Measurements from ENCODE around the gene STARD4.
A peak's percentile ranks its signal among the peaks of the same experiment; 100 is the strongest.

The STARD4 gene, protein sequence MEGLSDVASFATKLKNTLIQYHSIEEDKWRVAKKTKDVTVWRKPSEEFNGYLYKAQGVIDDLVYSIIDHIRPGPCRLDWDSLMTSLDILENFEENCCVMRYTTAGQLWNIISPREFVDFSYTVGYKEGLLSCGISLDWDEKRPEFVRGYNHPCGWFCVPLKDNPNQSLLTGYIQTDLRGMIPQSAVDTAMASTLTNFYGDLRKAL

GRCh38 chr5:111512375-111513130 is at the start of gene STARD4:
TSS of gene STARD4 (minus strand) at chr5:111512535. CDS start at chr5:111507433, 5,102 bp downstream.
- DNase-seq = peak; percentile 90 to 95 (median 94)

DNA sequence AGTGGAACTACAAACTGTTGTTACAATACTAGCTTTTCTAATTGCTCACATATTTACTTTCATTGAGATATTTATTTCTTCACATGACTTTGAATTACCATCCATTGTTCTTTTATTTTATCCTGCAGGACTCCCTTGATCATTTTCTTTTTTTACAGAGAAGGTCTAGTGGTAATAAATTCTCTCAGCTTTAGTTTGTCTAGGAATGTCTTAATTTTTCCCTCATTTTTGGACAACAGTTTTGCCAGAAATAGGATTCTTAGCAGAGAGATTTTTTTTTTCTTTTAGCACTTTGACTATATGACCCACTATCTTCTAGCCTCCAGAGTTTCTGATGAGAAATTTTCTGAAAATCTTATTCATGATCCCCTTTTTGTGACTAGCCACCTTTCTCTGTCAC is 47.3 kb upstream of the STARD4 start:
- no peak for DNase-seq

DNA sequence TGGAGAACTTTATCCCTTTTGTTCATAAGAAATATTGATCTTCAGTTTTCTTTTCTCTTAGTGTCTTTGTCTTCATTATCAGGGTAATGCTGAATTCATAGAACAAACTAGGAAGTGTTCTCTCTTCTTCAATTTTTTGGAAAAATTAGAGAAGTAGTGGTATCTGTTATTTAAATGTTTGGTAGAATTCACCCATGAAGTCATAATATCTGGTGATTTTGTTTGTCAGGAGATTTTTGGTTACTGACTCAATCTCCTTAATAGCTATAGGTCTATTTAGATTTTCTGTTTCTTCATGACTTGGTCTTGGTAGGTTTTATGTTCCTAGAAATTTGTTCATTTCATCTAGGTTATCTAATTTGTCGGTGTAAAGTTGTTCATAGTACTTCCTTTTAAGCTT is 45.4 kb upstream of the STARD4 start:
- DNase-seq = no peak

DNA sequence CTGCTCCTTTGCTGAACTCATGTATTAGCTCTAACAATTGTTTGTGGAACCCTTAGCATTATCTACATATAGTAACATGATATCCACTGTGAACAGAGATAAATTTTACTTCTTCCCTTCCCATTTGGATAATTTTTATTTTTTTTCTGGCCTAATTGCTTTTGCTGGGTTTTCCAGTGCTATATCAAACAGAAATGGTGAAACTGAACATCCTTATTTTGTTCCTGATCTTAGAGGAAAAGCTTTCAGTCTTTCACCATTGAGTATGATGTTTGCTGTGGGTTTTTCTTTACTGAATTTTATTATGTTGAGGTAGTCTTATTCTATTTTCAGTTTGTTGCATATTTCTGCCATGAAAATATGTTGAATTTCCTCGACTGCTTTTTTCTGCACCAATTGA is 44.8 kb upstream of the STARD4 start:
- no peak for DNase-seq

GRCh38 chr5:111556501-111556900 is 44.2 kb upstream of the STARD4 start:
- DNase-seq = no peak

DNA sequence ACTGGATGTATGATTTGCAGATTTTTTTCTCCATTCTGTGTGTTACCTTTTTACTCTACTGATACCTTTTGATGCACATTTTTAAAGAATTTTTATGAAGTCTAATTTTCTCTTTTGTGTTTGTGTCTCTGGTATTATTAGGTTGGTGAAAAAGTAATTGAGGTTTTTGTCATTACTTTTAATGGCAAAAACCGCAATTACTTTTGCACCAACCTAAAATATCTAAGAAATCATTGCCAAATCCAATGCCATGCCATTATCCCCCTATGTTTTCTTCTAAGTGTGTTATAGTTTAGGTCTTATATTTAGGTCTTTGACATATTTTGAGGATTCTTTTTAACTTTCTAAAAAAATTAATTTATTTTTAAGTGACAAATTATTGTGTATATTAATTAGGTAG is 43.4 kb upstream of the STARD4 start:
- DNase-seq = no peak

DNA sequence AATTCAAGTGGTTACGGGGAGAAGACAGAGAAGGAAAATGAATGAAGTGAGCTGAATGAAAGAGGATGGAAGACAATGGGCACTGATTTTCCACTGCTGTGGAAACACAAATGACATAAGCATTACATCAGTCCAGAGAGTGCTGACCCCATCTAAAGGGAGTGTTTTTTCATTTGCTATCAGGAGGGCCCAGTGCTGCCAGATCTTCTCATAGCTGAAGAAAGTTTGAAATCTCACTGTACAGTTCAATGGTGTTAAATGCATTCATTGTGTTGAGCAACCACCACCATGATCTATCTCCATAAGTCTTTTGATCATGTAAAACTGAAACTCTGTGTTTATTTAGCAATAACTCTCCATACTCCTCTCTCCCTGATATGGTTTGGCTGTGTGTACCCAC is 41.5 kb upstream of the STARD4 start:
- no peak for DNase-seq

DNA sequence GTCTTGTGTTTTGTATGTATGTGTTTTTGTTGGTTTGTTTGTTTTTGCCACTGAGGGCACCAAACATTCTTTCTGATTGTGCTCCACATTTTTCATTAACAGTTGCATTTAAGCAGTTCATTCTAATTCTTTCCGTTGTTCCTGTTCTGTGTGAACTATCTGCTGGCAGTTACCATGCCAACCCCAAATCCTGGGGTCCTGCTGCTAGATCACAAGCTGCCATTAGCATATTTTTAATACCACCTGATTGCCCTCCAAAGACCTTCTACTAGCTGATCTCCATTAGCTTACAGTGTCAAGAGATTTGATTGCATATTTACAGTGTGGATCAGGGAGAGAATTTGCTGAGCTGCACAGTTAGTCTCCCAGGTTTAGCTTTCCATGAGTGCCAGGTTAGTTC is 40.6 kb upstream of the STARD4 start:
- no peak for DNase-seq

GRCh38 chr5:111552492-111552891 is 40.2 kb upstream of the STARD4 start:
- no peak for DNase-seq

GRCh38 chr5:111551569-111552275 is 39.4 kb upstream of the STARD4 start:
- peak in 2 of 3 experiments; percentile 15 to 55 for DNase-seq

- peak in 1 of 3 experiments; percentile 55 for DNase-seq
Measured at GRCh38 chr5:111551161-111551560, 38.8 kb upstream of the STARD4 start.

DNA sequence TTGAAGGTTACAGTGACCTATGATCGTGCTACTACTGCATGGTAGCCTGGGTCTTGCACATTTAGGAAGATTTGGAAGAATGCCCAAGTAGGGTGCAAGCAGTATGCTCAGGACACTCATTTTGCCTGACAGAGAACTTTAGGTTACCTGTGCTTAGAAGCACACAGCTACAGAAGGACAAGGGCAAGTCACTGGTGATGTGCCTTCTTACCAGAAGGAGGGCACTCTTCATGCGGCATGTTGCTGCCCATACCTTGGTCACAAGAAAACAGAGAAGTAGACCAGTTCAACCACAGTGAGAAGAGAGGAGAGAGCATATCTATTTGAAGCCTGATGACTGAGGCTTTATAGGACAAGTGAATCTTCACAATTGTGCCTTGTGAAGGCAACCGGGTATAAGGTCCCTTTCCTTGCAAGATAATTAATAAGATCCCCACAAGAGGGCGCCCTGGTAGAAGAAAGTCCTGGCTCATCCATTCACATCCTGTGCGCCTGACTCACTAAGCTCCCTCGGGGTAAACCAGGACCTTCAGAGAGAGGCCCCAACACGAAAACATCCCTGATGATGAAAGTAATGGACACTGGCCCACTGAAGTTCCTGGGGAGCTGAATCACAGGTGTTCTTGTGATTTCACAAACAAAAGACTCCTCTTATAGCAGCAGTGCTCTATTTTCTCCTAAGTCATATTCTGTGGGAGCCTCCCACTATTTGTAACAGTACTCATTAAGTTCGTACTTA is 38.1 kb upstream of the STARD4 start:
- peak; percentile 52 to 81 (median 75) for DNase-seq

GRCh38 chr5:111548992-111549649 is 36.8 kb upstream of the STARD4 start:
- DNase-seq = peak; percentile 25 to 75 (median 48)

DNA sequence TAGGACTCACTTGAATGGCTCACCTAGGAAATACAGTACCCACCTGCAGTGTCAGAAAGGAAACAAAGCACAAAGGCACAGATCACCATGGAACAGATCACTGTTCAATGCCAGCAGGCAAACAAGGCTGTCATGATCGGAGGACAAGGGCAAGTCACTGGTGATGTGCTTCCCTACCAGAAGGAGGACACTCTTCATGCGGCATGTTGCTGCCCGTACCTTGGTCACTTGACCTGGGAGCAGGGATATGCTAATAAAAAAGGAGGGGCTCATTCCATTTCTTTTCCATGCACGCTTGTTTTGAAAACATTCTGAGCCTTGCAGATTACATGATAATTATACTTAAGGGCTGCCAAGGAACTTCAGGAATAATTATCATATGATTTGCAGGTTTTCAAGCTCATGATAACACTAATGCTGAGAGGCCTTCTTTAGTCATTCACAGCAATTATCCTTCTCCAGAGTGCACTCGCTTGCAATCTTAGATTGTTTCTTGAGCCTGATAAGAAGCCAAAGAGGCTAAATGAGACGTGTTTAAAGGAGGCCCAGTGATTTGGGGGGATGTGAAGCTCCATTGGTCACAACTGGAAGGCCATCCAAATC is 36.1 kb upstream of the STARD4 start:
- no peak for DNase-seq

DNA sequence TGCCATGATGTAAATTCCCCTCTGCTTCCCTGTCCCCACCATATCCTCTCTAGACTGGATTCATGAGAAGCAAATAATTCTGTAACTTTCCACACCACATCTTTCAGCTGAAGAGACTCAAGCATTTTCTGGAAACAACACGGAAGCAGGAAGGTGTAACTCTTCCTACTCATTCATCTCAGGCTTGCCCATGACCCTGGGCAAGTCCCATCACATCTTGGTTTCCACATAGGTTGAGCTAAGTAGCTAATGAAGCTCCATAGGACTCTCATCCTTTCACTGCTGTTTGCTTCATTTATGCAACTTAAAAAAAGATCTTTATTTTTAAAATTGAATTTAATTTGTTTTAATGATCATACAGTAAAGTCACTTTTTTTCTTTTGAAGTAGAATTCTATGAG is 32.7 kb upstream of the STARD4 start:
- DNase-seq = no peak

- no peak for DNase-seq
Measured at GRCh38 chr5:111537141-111538024, 25.0 kb upstream of the STARD4 start.

- no peak for DNase-seq
Measured at GRCh38 chr5:111535879-111536549, 23.7 kb upstream of the STARD4 start.

GRCh38 chr5:111532886-111533582 is 20.7 kb upstream of the STARD4 start:
- no peak for DNase-seq

- DNase-seq = no peak
Measured at GRCh38 chr5:111530298-111530740, 18.0 kb upstream of the STARD4 start.

GRCh38 chr5:111528056-111528455 is 15.7 kb upstream of the STARD4 start:
- DNase-seq = no peak

All from NCI-H1417 (cell line).